CD4-positive, alpha-beta T cell (primary cell): ENCODE data around the gene TIMM10B. TPM values are rescaled to one million over a fixed set of nuclear protein-coding genes. Genes with fewer than 3 reads are reported as not detected.
"Not testable (repeated sequence)": the region's sequence is repeated elsewhere in the genome, so short reads cannot be mapped to it uniquely, and the experiment has no call there.

Experiments used
- ATAC-seq: fragments of 200-7000 bp; cut with Tn5 transposase; one replicate; pipeline ENCODE4 v1.10.0; 2022; ENCODE audit warnings: mild to moderate bottlenecking; ENCODE audit not compliant: poor library complexity
- CTCF ChIA-PET: fragments of 350-600 bp; sonication (Branson Sonifier 250); formaldehyde crosslinking; loops from one replicate; lab custom pipeline; 2021; ENCODE audit warnings: antibody characterized with exemption, inconsistent platforms; lab: Charles Lee
- POLR2A ChIA-PET: fragments of 350-600 bp; sonication (Branson Sonifier 250); formaldehyde crosslinking; loops from one replicate; lab custom pipeline; 2021; ENCODE audit warnings: antibody characterized with exemption, inconsistent platforms; lab: Charles Lee
- DNase-seq, 14 experiments: peaks; one replicate each; pipeline ENCODE4 v3.0.0-alpha.2; 2013 to 2020; ENCODE audit warnings: mixed read lengths in 2 of 14
- H3K27ac ChIP-seq, 2 donors: one replicate each; pipeline versions ENCODE4 v1.5.1 to v1.7.0; 2013; ENCODE audit warnings: low read length in 2 of 2, low read depth in 1 of 2, mild to moderate bottlenecking in 1 of 2
- H3K27me3 ChIP-seq, 2 experiments: 1 replicate in 1 of 2; 2 replicates in 1 of 2; pipeline versions ENCODE4 v1.6.1 to v1.7.0; 2013; ENCODE audit warnings: low read length in 2 of 2, control low read depth in 1 of 2, mild to moderate bottlenecking in 1 of 2, moderate library complexity in 1 of 2; ENCODE audit not compliant: insufficient read depth in 2 of 2, control insufficient read depth in 1 of 2
- H3K36me3 ChIP-seq: one replicate; pipeline ENCODE4 v1.6.1; 2013; ENCODE audit warnings: low read length, control low read depth; ENCODE audit not compliant: insufficient read depth
- H3K4me1 ChIP-seq: one replicate; pipeline ENCODE4 v1.6.1; 2013; ENCODE audit warnings: low read length, control low read depth; ENCODE audit not compliant: insufficient read depth
- H3K4me3 ChIP-seq: one replicate; pipeline ENCODE4 v1.5.1; 2013; ENCODE audit warnings: mild to moderate bottlenecking, low read length, moderate library complexity
- H3K9me3 ChIP-seq, 2 experiments: 1 replicate in 1 of 2; 2 replicates in 1 of 2; pipeline versions ENCODE4 v1.6.1 to v1.7.0; 2013; ENCODE audit warnings: low read length in 2 of 2, mild to moderate bottlenecking in 2 of 2, control low read depth in 1 of 2, moderate library complexity in 1 of 2; ENCODE audit not compliant: control insufficient read depth in 1 of 2, insufficient read depth in 1 of 2
- H3K27ac Mint-ChIP-seq: one replicate; pipeline ENCODE4 v1.8.0; 2020; ENCODE audit warnings: mixed read lengths
- H3K27me3 Mint-ChIP-seq: one replicate; pipeline ENCODE4 v1.8.0; 2021; ENCODE audit warnings: mixed read lengths
- H3K36me3 Mint-ChIP-seq: one replicate; pipeline ENCODE4 v1.8.0; 2021; ENCODE audit warnings: low read depth, mixed read lengths
- H3K4me1 Mint-ChIP-seq: one replicate; pipeline ENCODE4 v1.8.0; 2021; ENCODE audit warnings: low read depth, mixed read lengths
- H3K4me3 Mint-ChIP-seq: one replicate; pipeline ENCODE4 v1.8.0; 2020; ENCODE audit warnings: mild to moderate bottlenecking, mixed read lengths
- H3K9me3 Mint-ChIP-seq: one replicate; pipeline ENCODE4 v1.8.0; 2020; ENCODE audit warnings: mixed read lengths
- CTCF ChIP-seq: fragments of 200-600 bp; IDR thresholded peaks from one replicate; pipeline ENCODE4 v1.8.0; 2022; ENCODE audit warnings: antibody characterized with exemption, mild to moderate bottlenecking
- intact Hi-C, 2 experiments: fragments of 100-400 bp; cut with DNase I in 1 of 2; cut with micrococcal nuclease in 1 of 2; formaldehyde crosslinking; loops; one replicate each; pipeline versions ENCODE4 v1.15.1 to v1.9.0; 2023 to 2025; cut with DNase I, micrococcal nuclease
- total RNA-seq, 174 experiments: library from RNA in 2 of 174; stranded (reverse) in 2 of 174; gene quantifications; one replicate each; pipeline ENCODE4 v1.2.3 and lab custom pipeline; 2021 to 2026

Gene TIMM10B
- total RNA-seq, 2 experiments from 2014 or later, result 68.5 to 68.6 TPM

GRCh38 chr11:6520265-6520664 lies 39.0 kb downstream of the TIMM10B start:
- Mint-ChIP-seq H3K4me3 (no peak overlapping the region), H3K9me3 (no peaks in the 10 kb centered on the region), H3K36me3 (peaks cover 76% of the 10 kb centered on the region), H3K27me3 (no peaks in the 10 kb centered on the region), H3K4me1 (no peaks in the 10 kb centered on the region), H3K27ac (no peak overlapping the region)
- Histone ChIP-seq H3K9me3 (no peaks in the 10 kb centered on the region), H3K27ac (no peak overlapping the region), H3K4me1 (no peaks in the 10 kb centered on the region), H3K36me3 (peaks cover 28% of the 10 kb centered on the region), H3K27me3 (no peaks in the 10 kb centered on the region), H3K4me3 (no peak overlapping the region)
- intact Hi-C loops, result no loop called here
- ChIA-PET CTCF (no interaction called here), POLR2A (no interaction called here)
- no peak for TF ChIP-seq CTCF
- ATAC-seq, result no peak
- no peak for DNase-seq

- H3K27ac ChIP-seq, ATAC-seq, CTCF ChIA-PET, H3K4me3 ChIP-seq, H3K9me3 ChIP-seq, H3K4me3 Mint-ChIP-seq, H3K27me3 Mint-ChIP-seq, H3K27ac Mint-ChIP-seq, DNase-seq, H3K9me3 Mint-ChIP-seq, intact Hi-C loops, H3K27me3 ChIP-seq, H3K4me1 ChIP-seq: not testable (repeated sequence)
- POLR2A ChIA-PET, result interaction anchor here (0.6 kb wide), 1 partner anchor 173 kb away, joined by 3 read pairs; no protein-coding TSS in a partner anchor
- Mint-ChIP-seq H3K36me3 (peaks cover 71% of the 10 kb centered on the region), H3K4me1 (peaks cover 11% of the 10 kb centered on the region)
- peaks cover 19% of the 10 kb centered on the region for H3K36me3 ChIP-seq
Measured at GRCh38 chr11:6521946-6522345, 40.6 kb downstream of the TIMM10B start.

- H3K27me3 Mint-ChIP-seq, result no peaks in the 10 kb centered on the region
- no peaks in the 10 kb centered on the region for H3K9me3 Mint-ChIP-seq
- H3K4me3 ChIP-seq, result no peak overlapping the region
- H3K27me3 ChIP-seq, result no peaks in the 10 kb centered on the region
- ChIA-PET CTCF (no interaction called here), POLR2A (no interaction called here)
- no peak overlapping the region for H3K27ac ChIP-seq
- ATAC-seq, result no peak
- H3K36me3 ChIP-seq, result peaks cover 13% of the 10 kb centered on the region
- DNase-seq, result no peak
- no peaks in the 10 kb centered on the region for H3K9me3 ChIP-seq
- H3K27ac Mint-ChIP-seq, result no peak overlapping the region
- intact Hi-C loops, result no loop called here
- peaks cover 66% of the 10 kb centered on the region for H3K36me3 Mint-ChIP-seq
- TF ChIP-seq CTCF, result no peak
- H3K4me1 ChIP-seq, result peaks cover 4% of the 10 kb centered on the region
- H3K4me3 Mint-ChIP-seq, result no peak overlapping the region
- peaks cover 18% of the 10 kb centered on the region for H3K4me1 Mint-ChIP-seq
Measured at GRCh38 chr11:6523253-6523652, 42.0 kb downstream of the TIMM10B start.
